HCT116 (cell line): Measurements from ENCODE around the gene BBS9.

ENCODE experiments used
- ELF1 ChIP-seq: IDR thresholded peaks from 2 replicates; pipeline ENCODE4 v1.6.1; 2012; ENCODE audit warnings: low read depth, borderline replicate concordance
- EZH2 ChIP-seq: fragments of 200-600 bp; sonication (generic); IDR thresholded peaks from 2 replicates; pipeline ENCODE4 v1.6.1; 2017; ENCODE audit warnings: antibody characterized with exemption, mixed run types
- POLR2A ChIP-seq: IDR thresholded peaks from 2 replicates; pipeline ENCODE4 v1.7.0; 2011; ENCODE audit warnings: borderline replicate concordance; ENCODE audit not compliant: insufficient read depth, insufficient read length; ENCODE audit errors: extremely low read depth
- POLR2AphosphoS5 ChIP-seq: IDR thresholded peaks from 2 replicates; pipeline ENCODE4 v1.6.1; 2011; ENCODE audit warnings: mild to moderate bottlenecking, low read depth, low read length, moderate library complexity
- RAD21 ChIP-seq: IDR thresholded peaks from 2 replicates; pipeline ENCODE4 v1.6.1; 2012; ENCODE audit warnings: low read depth, mild to moderate bottlenecking
- TCF7L2 ChIP-seq: IDR thresholded peaks from 2 replicates; pipeline ENCODE4 v1.7.0; 2011; ENCODE audit warnings: borderline replicate concordance, inconsistent platforms; ENCODE audit not compliant: insufficient read depth, insufficient read length; ENCODE audit errors: extremely low read depth
- YY1 ChIP-seq: IDR thresholded peaks from 2 replicates; pipeline ENCODE4 v1.6.1; 2011; ENCODE audit warnings: low read length, low read depth, moderate library complexity, mild to moderate bottlenecking; ENCODE audit not compliant: insufficient replicate concordance; ENCODE audit errors: extremely low read depth
- ZFX ChIP-seq: fragments of 450-650 bp; IDR thresholded peaks from 2 replicates; pipeline ENCODE4 v1.6.1; 2017
- ZNF274 ChIP-seq: fragments of 200-500 bp; sonication (Bioruptor generic); IDR thresholded peaks from 2 replicates; pipeline ENCODE4 v1.6.1; 2014; ENCODE audit warnings: mild to moderate bottlenecking, low read depth, low read length, inconsistent platforms
- TF ChIP-seq, protein P1 (sequence below), 3 experiments: fragments of 200-600 bp in 1 of 3; sonication (generic) in 1 of 3; IDR thresholded peaks in 2 of 3; conservative IDR thresholded peaks in 1 of 3; 2 replicates each; pipeline ENCODE4 v1.5.1; 2012 to 2017; ENCODE audit warnings: low read depth in 2 of 3, low read length in 2 of 3, antibody characterized with exemption in 1 of 3, borderline replicate concordance in 1 of 3, control low read depth in 1 of 3, mild to moderate bottlenecking in 1 of 3, mixed read lengths in 1 of 3, mixed run types in 1 of 3, moderate library complexity in 1 of 3; ENCODE audit not compliant: insufficient read depth in 1 of 3
- TF ChIP-seq, protein P2 (sequence below): IDR thresholded peaks from 2 replicates; pipeline ENCODE4 v1.6.1; 2012; ENCODE audit warnings: low read depth
- TF ChIP-seq, protein P3 (sequence below): IDR thresholded peaks from 2 replicates; pipeline ENCODE4 v1.6.1; 2011; ENCODE audit warnings: mild to moderate bottlenecking, low read length, moderate library complexity; ENCODE audit not compliant: insufficient replicate concordance; ENCODE audit errors: extremely low read depth
- TF ChIP-seq, protein P4 (sequence below): IDR thresholded peaks from 2 replicates; pipeline ENCODE4 v1.6.1; 2012

DNA sequence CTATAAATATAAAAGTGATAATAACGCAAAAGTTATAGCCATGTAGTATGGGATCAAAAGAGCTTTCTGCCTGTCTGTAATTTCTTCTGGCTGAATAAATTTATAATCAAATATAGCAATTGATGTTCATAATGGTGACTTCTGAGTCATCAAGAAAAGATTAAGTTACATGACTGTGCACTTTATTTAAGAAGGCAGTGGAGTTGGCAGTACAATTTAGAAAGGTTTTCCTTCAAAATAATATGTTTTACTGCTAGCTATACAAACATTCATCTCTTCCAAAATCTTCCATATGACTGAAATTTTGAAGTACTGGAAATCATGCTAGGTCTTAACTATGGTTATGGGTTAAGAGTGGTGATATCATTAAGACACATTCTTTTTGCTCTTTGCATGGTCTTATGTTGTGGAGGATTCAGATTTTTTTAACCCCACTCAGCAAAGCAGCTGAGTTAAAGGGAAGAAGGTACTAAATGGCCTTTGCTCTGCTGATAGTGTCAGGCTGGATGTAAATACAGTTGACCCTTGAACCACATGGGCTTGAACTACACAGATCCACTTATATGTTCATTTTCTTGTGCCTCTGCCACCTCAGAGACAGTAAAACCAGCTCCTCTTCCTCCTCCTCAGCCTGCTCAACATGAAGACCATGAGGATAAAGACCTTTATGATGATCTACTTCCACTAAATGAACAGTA is 323.6 kb downstream of the BBS9 start:
- TF ChIP-seq POLR2A (no peak), RAD21 (no peak), POLR2AphosphoS5 (no peak), TCF7L2 (no peak), ZFX (no peak), ZNF274 (no peak), ELF1 (no peak), YY1 (no peak), EZH2 (no peak)
- TF ChIP-seq, protein P1, sequence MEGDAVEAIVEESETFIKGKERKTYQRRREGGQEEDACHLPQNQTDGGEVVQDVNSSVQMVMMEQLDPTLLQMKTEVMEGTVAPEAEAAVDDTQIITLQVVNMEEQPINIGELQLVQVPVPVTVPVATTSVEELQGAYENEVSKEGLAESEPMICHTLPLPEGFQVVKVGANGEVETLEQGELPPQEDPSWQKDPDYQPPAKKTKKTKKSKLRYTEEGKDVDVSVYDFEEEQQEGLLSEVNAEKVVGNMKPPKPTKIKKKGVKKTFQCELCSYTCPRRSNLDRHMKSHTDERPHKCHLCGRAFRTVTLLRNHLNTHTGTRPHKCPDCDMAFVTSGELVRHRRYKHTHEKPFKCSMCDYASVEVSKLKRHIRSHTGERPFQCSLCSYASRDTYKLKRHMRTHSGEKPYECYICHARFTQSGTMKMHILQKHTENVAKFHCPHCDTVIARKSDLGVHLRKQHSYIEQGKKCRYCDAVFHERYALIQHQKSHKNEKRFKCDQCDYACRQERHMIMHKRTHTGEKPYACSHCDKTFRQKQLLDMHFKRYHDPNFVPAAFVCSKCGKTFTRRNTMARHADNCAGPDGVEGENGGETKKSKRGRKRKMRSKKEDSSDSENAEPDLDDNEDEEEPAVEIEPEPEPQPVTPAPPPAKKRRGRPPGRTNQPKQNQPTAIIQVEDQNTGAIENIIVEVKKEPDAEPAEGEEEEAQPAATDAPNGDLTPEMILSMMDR (IDR thresholded peaks at IDR 0.05 in 2 of 3, conservative IDR thresholded peaks at IDR 0.05 in 1 of 3; ENCODE audit: borderline replicate concordance in 1 of 3, insufficient read depth in 1 of 3, low read depth in 2 of 3, low read length in 2 of 3), result no peak
- TF ChIP-seq, protein P2, sequence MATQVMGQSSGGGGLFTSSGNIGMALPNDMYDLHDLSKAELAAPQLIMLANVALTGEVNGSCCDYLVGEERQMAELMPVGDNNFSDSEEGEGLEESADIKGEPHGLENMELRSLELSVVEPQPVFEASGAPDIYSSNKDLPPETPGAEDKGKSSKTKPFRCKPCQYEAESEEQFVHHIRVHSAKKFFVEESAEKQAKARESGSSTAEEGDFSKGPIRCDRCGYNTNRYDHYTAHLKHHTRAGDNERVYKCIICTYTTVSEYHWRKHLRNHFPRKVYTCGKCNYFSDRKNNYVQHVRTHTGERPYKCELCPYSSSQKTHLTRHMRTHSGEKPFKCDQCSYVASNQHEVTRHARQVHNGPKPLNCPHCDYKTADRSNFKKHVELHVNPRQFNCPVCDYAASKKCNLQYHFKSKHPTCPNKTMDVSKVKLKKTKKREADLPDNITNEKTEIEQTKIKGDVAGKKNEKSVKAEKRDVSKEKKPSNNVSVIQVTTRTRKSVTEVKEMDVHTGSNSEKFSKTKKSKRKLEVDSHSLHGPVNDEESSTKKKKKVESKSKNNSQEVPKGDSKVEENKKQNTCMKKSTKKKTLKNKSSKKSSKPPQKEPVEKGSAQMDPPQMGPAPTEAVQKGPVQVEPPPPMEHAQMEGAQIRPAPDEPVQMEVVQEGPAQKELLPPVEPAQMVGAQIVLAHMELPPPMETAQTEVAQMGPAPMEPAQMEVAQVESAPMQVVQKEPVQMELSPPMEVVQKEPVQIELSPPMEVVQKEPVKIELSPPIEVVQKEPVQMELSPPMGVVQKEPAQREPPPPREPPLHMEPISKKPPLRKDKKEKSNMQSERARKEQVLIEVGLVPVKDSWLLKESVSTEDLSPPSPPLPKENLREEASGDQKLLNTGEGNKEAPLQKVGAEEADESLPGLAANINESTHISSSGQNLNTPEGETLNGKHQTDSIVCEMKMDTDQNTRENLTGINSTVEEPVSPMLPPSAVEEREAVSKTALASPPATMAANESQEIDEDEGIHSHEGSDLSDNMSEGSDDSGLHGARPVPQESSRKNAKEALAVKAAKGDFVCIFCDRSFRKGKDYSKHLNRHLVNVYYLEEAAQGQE, result no peak
- TF ChIP-seq, protein P3, sequence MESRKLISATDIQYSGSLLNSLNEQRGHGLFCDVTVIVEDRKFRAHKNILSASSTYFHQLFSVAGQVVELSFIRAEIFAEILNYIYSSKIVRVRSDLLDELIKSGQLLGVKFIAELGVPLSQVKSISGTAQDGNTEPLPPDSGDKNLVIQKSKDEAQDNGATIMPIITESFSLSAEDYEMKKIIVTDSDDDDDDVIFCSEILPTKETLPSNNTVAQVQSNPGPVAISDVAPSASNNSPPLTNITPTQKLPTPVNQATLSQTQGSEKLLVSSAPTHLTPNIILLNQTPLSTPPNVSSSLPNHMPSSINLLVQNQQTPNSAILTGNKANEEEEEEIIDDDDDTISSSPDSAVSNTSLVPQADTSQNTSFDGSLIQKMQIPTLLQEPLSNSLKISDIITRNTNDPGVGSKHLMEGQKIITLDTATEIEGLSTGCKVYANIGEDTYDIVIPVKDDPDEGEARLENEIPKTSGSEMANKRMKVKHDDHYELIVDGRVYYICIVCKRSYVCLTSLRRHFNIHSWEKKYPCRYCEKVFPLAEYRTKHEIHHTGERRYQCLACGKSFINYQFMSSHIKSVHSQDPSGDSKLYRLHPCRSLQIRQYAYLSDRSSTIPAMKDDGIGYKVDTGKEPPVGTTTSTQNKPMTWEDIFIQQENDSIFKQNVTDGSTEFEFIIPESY, result no peak
- TF ChIP-seq, protein P4, sequence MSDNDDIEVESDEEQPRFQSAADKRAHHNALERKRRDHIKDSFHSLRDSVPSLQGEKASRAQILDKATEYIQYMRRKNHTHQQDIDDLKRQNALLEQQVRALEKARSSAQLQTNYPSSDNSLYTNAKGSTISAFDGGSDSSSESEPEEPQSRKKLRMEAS, result no peak
